OCI-LY3 (cell line): ENCODE results near the gene SLC6A4.

Experiments used
- EZH2phosphoT487 ChIP-seq: fragments of 200-600 bp; shearing (Covaris generic); IDR thresholded peaks from 2 replicates; pipeline ENCODE4 v1.6.1; 2018; ENCODE audit warnings: antibody characterized with exemption, mixed run types, low read depth
- TF ChIP-seq, protein P1 (sequence below): fragments of 200-600, 300-600 bp; sonication (generic); IDR thresholded peaks from 2 replicates; pipeline ENCODE4 v1.5.1; 2014; ENCODE audit warnings: antibody characterized with exemption, low read length, low read depth

DNA sequence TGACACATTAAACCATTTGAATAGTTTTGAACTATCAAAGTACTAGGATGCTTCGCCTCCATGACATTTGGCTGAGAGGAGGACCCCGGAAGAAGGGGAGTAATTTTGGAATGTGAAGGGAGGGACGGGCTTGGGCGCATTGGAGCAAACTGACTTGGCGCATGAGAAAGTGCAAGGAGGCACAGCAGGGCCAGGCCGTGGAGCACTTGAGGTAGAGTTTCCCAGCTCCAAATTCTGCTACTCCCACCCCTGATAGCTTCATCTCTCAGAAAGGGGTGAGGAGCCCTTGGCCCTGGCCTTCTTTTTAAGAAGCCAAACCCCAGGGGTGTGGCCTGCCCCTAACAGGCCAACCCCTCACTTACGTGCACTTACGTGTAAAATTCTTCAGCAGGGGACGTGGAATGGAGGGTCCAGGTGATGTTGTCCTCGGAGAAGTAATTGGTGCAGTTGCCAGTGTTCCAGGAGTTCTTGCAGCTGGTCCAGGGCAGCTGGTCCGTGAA, 17.7 kb downstream of the SLC6A4 start:
- TF ChIP-seq, protein P1, sequence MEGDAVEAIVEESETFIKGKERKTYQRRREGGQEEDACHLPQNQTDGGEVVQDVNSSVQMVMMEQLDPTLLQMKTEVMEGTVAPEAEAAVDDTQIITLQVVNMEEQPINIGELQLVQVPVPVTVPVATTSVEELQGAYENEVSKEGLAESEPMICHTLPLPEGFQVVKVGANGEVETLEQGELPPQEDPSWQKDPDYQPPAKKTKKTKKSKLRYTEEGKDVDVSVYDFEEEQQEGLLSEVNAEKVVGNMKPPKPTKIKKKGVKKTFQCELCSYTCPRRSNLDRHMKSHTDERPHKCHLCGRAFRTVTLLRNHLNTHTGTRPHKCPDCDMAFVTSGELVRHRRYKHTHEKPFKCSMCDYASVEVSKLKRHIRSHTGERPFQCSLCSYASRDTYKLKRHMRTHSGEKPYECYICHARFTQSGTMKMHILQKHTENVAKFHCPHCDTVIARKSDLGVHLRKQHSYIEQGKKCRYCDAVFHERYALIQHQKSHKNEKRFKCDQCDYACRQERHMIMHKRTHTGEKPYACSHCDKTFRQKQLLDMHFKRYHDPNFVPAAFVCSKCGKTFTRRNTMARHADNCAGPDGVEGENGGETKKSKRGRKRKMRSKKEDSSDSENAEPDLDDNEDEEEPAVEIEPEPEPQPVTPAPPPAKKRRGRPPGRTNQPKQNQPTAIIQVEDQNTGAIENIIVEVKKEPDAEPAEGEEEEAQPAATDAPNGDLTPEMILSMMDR: no peak
- TF ChIP-seq EZH2phosphoT487: no peak
